Measurements from ENCODE around the gene GLT6D1. TPM values are rescaled to one million over a fixed set of nuclear protein-coding genes. Genes with fewer than 3 reads are reported as not detected.
"Not testable (repeated sequence)": the region's sequence is repeated elsewhere in the genome, so short reads cannot be mapped to it uniquely, and the experiment has no call there.

Gene GLT6D1
- total RNA-seq, 1 experiment from 2014 or later = not detected

DNA sequence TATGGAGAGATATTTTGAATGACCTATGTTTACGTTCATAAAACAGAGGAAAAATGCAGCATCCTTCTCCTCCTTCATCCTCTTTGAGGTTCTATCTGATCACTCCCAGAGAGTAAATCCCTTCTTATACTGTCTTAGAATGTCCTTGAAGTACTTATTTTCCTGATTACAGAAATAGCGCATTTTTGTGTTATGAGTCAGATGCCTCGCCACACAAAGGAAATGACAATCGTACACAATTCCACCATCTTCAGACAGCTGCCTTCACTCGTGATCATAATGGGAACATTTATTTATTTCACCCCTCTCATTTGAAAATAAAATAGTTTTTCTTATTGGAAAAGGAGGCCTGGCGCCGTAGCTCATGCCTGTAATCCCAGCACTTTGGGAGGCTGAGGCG lies 2.4 kb upstream of the GLT6D1 start:
- BruUV-seq (replicated peaks) = no TSS peak
- no peaks in the 10 kb centered on the region for H3K4me1 ChIP-seq (replicated peaks; ENCODE audit: insufficient read depth)
- no peaks in the 10 kb centered on the region for H3K9me2 ChIP-seq (ENCODE audit: insufficient read depth)
- no peak overlapping the region for H3K4me3 ChIP-seq
- POLR2A ChIA-PET (ENCODE audit: unreplicated experiment) = no interaction called here
- no peaks in the 10 kb centered on the region for H3F3A ChIP-seq (ENCODE audit: insufficient read depth, low read depth)
- CTCF ChIA-PET = no interaction called here
- DNase-seq = no peak
- H3K27ac ChIP-seq = no peak overlapping the region
- intact Hi-C loops (cut with micrococcal nuclease; ENCODE audit: unreplicated experiment) = no loop called here
- H3K79me2 ChIP-seq (ENCODE audit: low read depth) = no peaks in the 10 kb centered on the region
- H3K4me2 ChIP-seq = no peak overlapping the region
- no peak overlapping the region for H2AFZ ChIP-seq
- H3K36me3 ChIP-seq (ENCODE audit: low read depth) = no peaks in the 10 kb centered on the region
- H3K27me3 ChIP-seq (ENCODE audit: insufficient read depth, low read depth) = peaks cover 58% of the 10 kb centered on the region
- no peak for TF ChIP-seq EZH2 (IDR thresholded peaks at IDR 0.05; ENCODE audit: low read depth)
- TF ChIP-seq, protein P1, sequence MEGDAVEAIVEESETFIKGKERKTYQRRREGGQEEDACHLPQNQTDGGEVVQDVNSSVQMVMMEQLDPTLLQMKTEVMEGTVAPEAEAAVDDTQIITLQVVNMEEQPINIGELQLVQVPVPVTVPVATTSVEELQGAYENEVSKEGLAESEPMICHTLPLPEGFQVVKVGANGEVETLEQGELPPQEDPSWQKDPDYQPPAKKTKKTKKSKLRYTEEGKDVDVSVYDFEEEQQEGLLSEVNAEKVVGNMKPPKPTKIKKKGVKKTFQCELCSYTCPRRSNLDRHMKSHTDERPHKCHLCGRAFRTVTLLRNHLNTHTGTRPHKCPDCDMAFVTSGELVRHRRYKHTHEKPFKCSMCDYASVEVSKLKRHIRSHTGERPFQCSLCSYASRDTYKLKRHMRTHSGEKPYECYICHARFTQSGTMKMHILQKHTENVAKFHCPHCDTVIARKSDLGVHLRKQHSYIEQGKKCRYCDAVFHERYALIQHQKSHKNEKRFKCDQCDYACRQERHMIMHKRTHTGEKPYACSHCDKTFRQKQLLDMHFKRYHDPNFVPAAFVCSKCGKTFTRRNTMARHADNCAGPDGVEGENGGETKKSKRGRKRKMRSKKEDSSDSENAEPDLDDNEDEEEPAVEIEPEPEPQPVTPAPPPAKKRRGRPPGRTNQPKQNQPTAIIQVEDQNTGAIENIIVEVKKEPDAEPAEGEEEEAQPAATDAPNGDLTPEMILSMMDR (conservative IDR thresholded peaks at IDR 0.05) = no peak
- H3K9me3 ChIP-seq (ENCODE audit: insufficient read depth, low read depth) = peaks cover 4% of the 10 kb centered on the region; the same call in 1 of the 2 replicates
- no peaks in the 10 kb centered on the region for H4K20me1 ChIP-seq (ENCODE audit: insufficient read depth)

DNA sequence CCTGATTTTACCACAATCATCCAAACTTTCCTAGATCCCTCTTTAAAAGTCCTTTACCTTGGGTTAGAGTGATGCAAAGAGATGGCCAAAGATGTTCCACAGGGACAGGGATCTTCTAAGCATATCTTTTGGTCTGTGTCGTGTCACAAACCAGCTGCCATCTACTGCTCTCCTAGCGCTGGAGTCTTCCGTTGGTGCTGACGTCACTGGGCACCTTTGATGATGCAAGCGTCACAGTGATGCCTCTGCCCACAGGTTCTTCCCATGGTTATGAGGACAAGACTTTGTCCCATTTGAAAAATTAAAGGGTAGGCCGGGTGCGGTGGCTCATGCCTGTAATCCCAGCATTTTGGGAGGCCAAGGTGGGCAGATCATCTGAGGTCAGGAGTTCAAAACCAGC lies 1.7 kb upstream of the GLT6D1 start:
- POLR2A ChIA-PET (ENCODE audit: unreplicated experiment) = no interaction called here
- no peaks in the 10 kb centered on the region for H3K4me1 ChIP-seq (replicated peaks; ENCODE audit: insufficient read depth)
- no peak for DNase-seq
- H3K27ac ChIP-seq = no peak overlapping the region
- intact Hi-C loops (cut with micrococcal nuclease; ENCODE audit: unreplicated experiment) = no loop called here
- H3F3A ChIP-seq (ENCODE audit: insufficient read depth, low read depth) = no peaks in the 10 kb centered on the region
- no peaks in the 10 kb centered on the region for H4K20me1 ChIP-seq (ENCODE audit: insufficient read depth)
- H3K36me3 ChIP-seq (ENCODE audit: low read depth) = no peaks in the 10 kb centered on the region
- H2AFZ ChIP-seq = no peak overlapping the region
- no peaks in the 10 kb centered on the region for H3K9me2 ChIP-seq (ENCODE audit: insufficient read depth)
- peaks cover 65% of the 10 kb centered on the region for H3K27me3 ChIP-seq (ENCODE audit: insufficient read depth, low read depth)
- H3K79me2 ChIP-seq (ENCODE audit: low read depth) = no peaks in the 10 kb centered on the region
- H3K4me3 ChIP-seq = no peak overlapping the region
- CTCF ChIA-PET = no interaction called here
- H3K4me2 ChIP-seq = no peak overlapping the region
- H3K9me3 ChIP-seq (ENCODE audit: insufficient read depth, low read depth) = peaks cover 4% of the 10 kb centered on the region; the same call in 1 of the 2 replicates
- no peak for TF ChIP-seq EZH2 (IDR thresholded peaks at IDR 0.05; ENCODE audit: low read depth)
- TF ChIP-seq, protein P1 (conservative IDR thresholded peaks at IDR 0.05) = no peak
- BruUV-seq (replicated peaks) = no TSS peak

DNA sequence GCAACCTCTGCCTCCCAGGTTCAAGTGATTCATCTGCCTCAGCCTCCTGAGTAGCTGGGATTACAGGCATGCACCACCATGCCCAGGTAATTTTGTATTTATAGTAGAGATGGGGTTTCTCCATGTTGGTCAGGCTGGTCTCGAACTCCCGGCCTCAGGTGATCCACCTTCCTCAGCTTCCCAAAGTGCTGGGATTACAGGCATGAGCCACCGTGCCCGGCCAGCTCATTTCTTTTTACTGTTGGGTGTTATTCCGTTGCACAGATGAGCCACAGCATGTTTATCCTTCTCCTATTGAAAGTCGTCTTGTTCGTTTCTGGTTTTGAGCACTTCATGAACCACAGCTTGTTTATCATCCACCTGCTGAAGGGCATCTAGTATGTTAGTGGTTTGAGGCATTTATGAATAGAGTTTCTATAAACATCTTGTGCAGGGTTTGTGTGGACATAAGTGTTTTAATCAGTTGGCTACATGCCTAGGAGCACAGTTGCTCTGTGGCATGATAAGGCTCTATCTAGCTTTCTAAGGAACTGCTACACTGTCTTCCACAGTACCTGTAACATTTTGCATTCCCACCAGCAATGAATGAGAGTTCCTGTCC lies 2.3 kb downstream of the GLT6D1 start:
- H3K27me3 ChIP-seq (ENCODE audit: insufficient read depth, low read depth) = peaks cover 83% of the 10 kb centered on the region
- H3K79me2 ChIP-seq (ENCODE audit: low read depth); H2AFZ ChIP-seq; H4K20me1 ChIP-seq (ENCODE audit: insufficient read depth); H3K4me1 ChIP-seq (replicated peaks; ENCODE audit: insufficient read depth); H3K9me3 ChIP-seq (ENCODE audit: insufficient read depth, low read depth); H3K4me2 ChIP-seq; H3F3A ChIP-seq (ENCODE audit: insufficient read depth, low read depth); H3K27ac ChIP-seq; H3K4me3 ChIP-seq; intact Hi-C loops (cut with micrococcal nuclease; ENCODE audit: unreplicated experiment); CTCF ChIA-PET; DNase-seq; BruUV-seq (replicated peaks); H3K36me3 ChIP-seq (ENCODE audit: low read depth); H3K9me2 ChIP-seq (ENCODE audit: insufficient read depth): not testable (repeated sequence)
- POLR2A ChIA-PET (ENCODE audit: unreplicated experiment) = interaction anchor here (0.5 kb wide), 1 partner anchor 122 kb away, joined by 3 read pairs; no protein-coding TSS in a partner anchor

DNA sequence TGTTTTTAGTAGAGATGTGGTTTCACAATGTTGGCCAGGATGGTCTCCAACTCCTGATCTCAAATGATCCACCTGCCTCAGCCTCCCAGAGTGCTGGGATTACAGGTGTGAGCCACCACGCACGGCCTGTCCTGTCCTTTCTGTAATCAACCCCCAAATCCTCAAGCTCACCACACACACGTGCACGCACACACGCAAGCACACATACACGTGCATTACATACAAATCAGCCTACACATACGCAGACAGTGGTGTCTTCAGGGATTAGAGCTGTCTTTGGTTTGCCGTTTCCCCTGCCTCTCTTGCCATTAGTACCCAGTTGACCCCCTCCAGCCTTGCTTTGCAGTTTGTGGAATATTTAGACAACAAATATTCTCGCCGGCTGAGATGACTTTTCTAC lies 6.5 kb downstream of the GLT6D1 start:
- H3K27me3 ChIP-seq (ENCODE audit: insufficient read depth, low read depth) = peaks cover 75% of the 10 kb centered on the region
- no peaks in the 10 kb centered on the region for H3K9me3 ChIP-seq (ENCODE audit: insufficient read depth, low read depth)
- H3K27ac ChIP-seq = no peak overlapping the region
- no peak overlapping the region for H3K4me2 ChIP-seq
- TF ChIP-seq, protein P1 (conservative IDR thresholded peaks at IDR 0.05) = no peak
- TF ChIP-seq EZH2 (IDR thresholded peaks at IDR 0.05; ENCODE audit: low read depth) = no peak
- H2AFZ ChIP-seq = no peak overlapping the region
- BruUV-seq (replicated peaks) = no TSS peak
- ChIA-PET CTCF (no interaction called here), POLR2A (ENCODE audit: unreplicated experiment) (no interaction called here)
- H3K79me2 ChIP-seq (ENCODE audit: low read depth) = no peaks in the 10 kb centered on the region
- intact Hi-C loops (cut with micrococcal nuclease; ENCODE audit: unreplicated experiment) = no loop called here
- H3F3A ChIP-seq (ENCODE audit: insufficient read depth, low read depth) = no peaks in the 10 kb centered on the region
- no peak for DNase-seq
- H3K4me1 ChIP-seq (replicated peaks; ENCODE audit: insufficient read depth) = no peaks in the 10 kb centered on the region
- H3K36me3 ChIP-seq (ENCODE audit: low read depth) = no peaks in the 10 kb centered on the region
- no peak overlapping the region for H3K4me3 ChIP-seq
- no peaks in the 10 kb centered on the region for H4K20me1 ChIP-seq (ENCODE audit: insufficient read depth)
- H3K9me2 ChIP-seq (ENCODE audit: insufficient read depth) = no peaks in the 10 kb centered on the region

Data from PC-9 (cell line).